A204.1 (cell line): Measurements from ENCODE around the gene TMOD2.

Experiments used
- FAIRE-seq: peaks from 2 replicates; lab custom pipeline; 2012; peaks lifted over from hg19 to GRCh38; lab: Jason Lieb, UNC

TMOD2 gene

DNA sequence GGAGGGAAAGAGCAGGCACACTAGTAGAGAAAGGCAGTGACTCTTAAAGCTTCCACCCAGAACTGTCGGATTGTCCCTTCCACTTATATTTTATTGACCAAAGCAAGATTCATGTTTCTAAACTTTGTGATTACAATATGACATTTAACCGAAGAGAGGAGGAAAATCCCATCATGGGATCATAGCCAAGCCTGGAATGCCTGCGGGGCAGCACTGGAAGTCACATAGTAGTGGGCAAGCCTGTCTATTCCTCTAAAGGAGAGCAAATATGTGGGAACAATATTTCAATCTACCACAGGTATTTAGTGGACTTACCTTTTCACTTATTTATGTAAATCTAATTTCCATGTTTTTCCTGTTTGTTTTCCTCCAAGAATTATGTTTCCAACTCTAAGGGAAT lies 74.3 kb downstream of the TMOD2 start:
- no peak for FAIRE-seq

DNA sequence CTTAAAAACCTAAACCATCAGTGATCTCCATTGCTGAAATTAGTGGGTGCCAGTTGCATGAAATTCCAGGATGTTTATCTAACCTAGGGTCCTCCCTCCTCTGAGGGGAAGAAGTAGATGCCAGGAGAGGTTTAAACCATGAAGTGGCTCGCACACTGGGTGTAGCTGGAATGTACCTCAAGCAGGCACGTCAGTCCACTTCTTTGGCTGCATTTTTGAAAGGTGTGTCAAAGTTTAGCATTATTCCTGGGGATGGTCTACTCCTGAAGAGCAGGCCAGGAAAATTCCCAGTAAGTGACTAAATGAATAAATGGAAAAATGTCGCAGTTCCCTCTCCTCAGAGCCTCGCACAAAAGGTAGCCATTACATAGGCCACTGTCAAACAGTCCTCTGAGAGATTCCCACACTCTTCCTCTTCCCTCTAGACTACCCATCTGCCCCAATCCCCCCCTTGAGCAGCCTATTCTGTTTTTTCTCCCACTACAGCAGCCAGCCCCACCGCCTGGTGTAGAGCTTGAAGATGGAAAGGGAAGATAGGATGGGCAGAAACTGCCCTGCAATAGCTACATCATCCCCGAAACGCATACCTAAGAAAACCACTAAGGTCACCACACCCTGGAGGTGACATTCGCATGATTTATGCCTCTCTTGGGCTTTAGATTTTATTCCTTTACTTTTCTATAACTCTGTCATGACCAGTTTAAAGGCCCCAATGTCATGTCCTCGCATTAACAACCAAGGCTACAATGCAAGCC lies 77.4 kb downstream of the TMOD2 start:
- no peak for FAIRE-seq

DNA sequence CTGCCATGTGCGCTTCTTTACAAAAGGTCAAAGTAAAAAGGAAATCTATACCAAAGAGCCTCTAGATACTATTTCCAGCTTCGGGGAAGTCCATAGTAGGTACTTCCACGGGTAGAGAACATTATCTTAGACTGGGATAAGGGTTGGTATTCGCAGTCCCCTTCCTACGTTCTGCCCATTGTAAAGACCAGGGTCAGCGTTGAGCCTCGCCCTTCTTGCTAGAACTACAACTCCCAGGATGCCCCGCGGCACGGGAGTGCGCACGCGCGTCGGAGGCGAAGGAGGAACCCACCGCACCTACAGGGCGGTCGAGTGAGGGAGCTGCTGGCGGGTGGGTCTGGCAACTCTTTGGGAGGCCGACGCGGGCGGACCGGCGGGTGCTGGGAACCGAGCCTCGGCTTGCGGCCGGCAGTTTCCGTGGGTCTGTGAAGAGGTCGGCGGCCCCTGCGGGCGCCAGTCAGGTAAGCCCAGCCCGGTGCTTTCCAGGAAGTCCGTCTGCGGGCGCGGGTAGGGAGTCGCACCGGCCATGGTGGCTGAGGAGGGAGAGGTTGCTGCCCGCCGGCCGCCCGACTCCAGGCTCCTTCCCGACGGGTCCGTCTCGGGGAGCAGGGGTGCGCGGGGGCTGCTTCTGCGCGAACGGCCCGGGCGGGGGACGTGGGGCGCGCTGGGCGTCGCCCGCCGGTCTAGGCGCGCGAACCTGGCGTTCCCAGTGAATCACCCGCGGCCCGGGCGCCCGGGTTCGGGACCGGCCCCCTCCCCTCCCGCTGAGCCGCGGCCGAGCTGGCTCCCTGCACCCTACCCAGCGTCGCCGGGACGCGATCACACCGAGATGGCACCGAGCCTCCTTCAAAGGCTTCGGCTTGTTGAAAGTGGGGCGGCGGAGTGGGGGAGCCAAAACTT lies 78.2 kb downstream of the TMOD2 start, which contains the start of gene TMOD3:
Gene TMOD3, plus strand, starts transcription at position 278 of the 900 bp plus-strand sequence. CDS start 33,232 bp downstream, outside the sequence.
- no peak for FAIRE-seq

DNA sequence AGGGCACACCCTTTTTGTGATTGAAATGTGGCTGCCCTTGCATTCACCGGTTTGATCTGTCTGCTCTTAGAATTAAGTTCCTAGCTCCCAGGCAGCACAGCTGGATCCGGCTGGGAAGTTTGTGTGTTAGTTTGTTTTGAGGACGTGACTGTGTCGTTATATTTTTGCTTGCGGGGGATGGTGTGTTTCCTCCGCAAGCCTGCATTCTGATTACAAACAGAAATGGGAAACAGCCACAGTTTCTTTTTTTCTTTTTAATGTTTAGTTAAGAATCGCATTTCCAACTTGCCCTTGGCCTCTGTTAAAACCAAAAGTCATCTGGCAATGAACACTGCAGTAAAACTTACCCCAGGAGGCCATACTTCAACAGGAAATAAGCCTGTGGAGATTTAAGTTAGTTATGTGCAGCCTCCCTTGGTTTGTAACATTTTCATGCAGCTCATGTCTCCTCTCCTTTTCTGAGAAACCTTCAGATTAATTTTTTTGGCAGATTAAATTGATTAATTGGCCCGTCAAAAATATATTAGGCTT lies 78.9 kb downstream of the TMOD2 start:
- FAIRE-seq: no peak

DNA sequence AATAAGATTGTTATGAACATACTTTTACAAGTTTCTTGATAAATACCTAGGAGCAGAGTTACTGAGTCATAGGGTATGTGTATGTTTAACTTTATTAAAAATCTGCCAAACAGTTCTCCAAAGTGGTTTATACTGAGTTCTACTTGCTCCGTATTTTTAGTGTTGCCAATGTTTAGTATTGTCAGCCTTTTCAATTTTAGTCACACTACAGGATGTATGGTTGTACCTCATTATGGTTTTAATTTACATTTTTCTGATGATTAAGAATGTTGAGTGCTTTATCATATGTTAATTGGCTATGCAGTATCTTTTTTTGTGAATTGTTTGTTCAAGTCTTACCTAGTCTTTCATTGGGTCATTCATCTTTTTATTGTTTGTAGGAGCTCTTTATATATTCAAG lies 82.4 kb downstream of the TMOD2 start:
- no peak for FAIRE-seq

DNA sequence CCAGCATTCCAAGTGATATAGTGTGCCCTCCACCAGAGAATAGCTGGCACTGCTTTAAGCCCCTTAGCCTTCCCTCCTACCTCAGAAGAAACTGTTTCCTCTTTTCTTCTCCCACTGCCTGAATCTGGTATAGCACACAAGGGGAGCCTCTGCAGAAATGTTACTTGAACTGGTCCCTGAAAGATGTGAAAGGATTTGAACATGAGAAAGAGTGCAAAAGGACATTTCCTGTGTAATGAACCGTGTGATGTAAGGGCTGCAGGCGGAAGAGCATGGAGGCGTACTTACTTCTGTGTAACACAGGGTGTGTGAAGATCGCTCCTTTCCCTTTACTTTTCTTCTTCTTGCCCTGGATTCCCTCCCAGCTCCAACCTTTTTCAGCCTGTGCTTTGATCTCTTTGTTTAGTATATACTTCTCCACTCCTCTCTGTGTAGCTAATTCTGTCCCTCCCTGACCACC lies 86.4 kb downstream of the TMOD2 start:
- no peak for FAIRE-seq

DNA sequence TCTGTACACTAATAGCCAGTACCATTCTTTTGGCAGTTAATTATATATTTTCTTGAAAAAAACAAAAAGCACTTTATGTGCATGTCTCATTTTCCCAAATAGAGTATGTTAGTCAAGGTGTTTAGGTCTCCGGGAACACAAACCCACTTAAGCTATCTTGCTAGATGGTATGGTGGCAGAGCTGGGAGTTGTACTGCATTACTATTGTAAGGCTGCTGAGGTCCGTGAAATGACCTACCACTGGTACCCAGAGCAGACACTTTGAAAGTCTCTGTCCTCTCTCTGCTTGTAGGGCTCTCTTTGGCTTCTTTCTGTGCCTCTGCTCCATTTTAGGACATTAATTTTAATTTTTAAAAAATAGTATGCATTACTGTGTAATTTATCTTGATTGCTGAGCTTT lies 86.9 kb downstream of the TMOD2 start:
- no peak for FAIRE-seq

DNA sequence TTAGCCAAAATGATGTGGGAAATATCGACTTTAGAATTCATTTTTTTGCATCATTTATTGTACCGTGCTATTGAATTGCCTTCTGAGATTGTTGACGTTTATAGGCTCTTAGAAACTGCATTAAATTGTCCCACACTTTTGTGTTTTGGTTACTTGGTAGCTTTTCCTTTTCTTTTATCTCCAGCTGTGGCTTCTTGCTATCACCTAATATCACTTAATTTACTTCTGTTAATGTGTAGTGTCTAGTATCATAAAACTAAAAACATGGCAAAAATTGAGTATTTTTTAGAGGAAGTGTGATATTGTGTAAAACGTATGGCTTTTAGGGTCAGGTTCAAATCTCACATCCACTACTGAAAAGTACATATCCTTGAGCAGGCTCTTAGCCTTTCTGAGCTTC lies 89.3 kb downstream of the TMOD2 start:
- no peak for FAIRE-seq

DNA sequence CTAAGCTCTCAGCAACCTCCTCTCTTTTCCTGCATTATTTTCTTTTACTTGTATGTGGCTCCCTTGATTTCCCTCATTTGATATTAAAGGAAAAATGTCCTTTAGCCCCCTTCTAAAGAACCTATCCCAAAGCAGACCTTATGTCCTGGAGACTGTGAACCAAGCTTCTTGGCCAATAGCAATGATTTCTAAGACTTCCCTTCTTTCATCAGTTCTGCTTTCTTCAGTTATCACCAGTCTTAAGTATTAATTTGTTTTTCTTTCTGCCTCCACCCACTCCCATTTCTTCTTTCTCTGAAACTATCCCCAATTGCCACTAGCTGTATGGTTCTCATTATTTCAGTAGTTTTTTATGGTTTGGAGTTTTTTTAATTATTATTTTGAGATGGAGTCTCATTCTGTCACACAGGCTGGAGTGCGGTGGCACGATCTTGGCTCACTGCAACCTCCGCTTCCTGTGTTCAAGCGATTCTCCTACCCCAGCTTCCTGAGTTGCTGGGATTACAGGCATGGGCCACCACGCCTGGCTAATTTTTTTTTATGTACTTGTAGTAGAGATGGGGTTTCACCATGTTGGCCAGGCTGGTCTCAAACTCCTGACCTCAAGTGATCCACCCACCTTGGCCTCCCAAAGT lies 90.1 kb downstream of the TMOD2 start:
- no peak for FAIRE-seq

DNA sequence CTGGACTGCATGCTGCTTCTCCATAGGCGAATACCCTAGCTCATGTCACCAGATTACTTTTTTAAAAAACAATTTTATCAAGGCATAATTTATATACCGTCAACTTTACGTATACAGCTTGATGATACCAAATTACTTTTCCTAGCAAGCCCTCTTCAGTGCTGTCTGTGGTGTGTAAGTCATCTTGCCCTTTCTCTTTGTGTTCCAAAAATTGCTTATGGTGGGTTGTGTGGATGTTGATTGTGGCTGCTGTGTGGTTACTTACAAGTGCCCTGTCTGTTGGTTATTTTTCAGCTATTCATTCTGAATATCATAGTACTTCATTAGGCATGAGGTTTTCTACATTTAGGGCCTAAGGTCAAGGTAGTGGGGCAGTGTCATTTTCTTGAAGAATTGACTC lies 90.9 kb downstream of the TMOD2 start:
- FAIRE-seq: no peak

DNA sequence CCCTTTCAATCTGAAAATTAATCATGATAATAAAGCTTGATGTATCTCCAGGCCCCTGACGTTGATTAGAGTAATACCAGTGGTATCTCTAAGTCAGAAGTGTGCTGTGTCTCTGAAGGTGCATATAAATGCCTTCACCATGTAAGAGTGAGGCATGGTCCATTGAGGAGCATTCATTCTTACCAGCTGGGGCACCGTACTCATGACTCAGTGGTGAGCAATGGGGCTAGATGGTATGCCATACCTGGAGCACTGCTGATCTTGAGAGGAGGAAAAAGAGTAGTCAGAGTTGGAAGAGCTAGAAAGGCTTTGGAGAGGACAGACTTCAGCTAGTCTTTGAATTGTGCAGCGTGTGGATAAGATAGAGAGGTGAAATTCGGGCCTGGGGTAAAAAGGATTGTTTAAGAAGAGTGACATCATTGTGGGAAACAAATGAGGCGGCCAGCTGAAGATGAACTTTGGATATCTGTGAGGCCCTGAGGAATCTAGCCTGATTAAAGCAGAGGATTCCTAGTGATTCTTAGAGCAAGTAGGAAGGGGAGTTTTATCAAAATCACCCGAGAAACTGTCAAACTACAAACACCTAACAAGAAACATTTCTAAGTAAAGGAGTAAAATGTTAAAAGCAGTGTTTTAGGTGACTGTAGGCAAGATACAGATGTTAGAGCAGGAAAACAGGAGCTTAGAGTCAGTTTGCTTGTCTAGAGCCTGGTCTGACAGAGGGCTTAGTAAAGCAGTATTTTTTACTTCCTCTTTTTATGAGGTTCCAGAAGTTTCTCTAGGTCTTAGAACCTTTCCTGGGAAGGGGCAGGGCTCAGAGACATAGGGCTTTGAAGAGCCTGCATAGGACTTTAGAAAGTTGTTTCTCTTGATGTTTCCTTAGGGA lies 91.7 kb downstream of the TMOD2 start:
- FAIRE-seq: no peak

DNA sequence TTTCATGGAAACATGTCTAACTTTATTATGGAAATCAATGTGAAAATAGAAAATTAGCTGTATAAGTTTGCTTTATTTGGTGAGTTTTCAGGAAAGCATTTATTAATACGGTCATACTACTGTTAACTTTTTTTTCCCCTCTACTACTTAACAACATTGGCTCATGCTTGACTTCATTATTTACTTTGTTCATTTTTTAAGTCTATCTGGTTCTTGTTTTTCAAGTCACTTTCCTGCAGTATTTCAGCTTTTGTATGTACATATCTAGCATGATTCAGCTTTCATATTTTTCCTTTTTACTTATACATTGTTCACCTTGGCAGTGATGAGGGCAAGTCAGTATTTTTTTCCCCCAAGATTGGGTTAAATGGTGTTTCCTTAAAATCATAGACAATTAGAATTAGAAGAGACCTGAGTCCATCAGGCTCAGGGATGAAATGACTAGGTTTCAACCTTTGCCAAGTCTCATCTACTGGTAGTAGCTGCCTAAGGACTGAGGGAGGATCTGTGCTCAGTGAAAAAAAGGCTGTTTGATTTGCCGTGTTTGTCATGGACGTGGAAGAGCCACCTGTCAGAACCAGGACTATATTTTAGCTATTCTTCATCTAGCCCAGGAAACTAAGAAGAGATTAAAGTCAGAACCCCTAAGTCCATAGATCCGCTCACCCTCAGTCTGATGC lies 93.5 kb downstream of the TMOD2 start:
- FAIRE-seq: no peak

DNA sequence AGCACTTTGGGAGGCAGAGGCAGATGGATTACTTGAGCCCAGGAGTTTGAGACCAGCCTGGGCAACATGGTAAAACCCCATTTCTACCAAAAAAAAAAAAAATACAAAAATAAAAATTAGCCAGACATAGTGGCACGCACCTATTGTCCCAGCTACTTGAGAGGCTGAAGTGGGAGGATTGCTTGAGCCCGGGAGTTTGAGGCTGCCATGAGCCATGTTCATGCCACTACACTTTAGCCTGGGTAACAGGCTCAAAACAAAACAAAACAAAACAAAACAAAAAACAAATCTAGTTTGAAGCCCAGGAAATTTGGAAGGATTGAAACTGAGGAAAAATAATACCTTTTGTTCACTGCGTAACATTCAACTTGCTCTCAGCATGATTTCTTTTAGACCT lies 94.7 kb downstream of the TMOD2 start:
- no peak for FAIRE-seq

DNA sequence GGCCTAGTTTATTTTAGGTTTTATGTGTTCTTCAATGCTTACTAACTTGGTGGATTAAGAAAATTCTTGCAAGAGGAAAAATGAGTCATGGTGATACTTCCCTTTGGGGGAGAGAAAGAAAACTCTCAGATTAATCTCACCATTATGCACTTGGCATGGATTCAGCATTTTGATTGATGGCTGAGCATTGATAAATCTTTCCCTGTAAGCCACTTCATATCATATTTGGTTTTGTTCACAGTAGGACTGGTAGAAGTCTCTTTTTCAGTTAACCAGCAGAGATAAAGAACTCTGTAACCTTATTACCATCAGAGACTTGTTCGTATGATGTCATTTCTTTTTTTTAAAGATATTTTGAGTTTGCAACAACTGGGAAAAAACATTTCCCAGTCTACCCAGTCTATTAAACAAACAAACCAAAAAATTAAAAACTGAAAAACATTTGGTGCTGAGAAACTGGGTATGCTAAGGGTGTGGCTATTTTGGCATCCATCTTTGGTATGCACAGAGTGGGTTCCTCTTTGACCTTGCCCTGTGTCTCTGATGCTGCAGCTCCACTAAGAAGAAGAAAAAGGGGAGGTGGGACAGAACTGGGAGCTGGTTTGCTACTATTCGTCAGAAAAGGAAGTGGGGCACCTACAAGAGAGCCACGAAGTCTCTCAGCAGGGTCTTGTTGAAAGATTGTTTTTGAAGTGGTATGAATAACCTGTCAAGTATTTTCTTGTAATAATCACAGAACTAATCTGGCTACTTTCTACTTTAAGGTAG lies 95.2 kb downstream of the TMOD2 start:
- FAIRE-seq: no peak

DNA sequence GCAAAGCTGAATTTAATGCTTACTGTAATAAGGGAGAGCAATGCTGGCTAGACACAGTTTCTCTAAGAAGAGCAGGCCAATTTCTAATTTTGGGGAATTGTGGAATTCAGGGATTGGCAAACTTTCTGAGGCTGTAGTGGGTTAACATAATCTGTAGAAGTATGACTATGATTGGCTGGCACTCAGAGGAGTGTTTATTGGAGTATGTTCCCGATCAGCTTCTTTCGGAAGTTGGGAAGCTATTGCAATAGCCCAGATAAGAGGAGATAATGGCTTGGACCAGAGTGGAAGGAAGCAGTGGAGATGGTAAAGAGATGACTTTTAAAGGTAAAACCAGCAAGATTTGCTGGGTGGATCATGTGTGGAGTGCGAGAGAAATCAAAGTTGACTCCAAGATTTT lies 97.4 kb downstream of the TMOD2 start:
- no peak for FAIRE-seq

DNA sequence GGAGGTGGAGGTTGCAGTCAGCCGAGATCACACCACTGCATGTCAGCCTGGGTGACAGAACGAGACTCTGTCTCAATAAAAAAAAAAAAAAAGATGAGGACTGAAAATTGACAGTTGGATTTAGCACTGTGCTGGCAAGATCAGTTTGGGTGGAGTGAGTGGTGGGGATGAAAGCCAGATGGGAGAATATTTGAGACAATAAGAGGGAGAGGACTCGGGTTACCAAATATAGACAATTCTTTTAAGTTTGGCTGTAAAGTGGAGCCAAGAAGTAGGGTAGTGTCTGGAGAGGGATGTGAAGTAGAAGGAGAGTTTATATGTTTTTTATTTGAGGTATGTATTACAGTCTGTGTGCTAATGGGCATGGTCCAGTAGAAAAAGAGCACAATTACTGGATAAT lies 98.5 kb downstream of the TMOD2 start:
- FAIRE-seq: no peak

DNA sequence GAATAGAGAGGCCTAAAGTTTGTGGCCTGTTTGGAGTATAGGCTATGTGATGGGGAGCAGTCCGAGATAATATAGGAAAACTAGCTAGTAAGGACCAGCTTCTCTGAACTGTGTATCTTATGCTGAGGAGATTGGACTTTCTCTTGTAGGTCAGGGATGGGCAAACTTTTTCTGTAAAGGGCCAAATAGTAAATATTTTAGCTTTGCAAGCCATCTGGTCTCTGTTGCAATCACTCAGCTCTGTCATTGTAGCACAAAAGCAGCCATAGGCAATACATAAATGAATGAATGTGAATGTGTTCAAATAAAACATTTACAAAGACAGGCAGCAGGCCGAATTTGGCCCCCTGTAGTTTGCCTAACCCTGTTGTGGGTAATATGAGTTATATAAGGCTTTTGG lies 102.6 kb downstream of the TMOD2 start:
- FAIRE-seq: no peak

DNA sequence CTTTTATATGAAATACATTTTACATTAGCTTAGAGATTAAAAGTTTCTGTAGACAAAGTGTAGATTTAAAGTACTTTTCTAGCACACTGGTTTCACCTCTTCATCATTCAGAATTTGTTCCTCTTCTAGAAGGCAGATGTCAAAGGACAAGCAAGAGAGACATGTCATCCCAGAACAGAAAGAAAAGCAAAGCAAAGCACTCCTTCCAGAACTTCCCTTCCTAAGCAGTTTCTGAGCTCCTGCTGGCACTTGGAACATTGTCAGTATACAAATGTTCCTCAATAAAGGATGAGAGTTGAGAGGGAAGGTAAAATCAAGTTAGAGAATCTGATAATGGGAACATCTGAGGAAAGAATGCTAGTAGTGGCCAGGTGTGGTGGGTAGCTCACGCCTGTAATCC lies 104.2 kb downstream of the TMOD2 start:
- FAIRE-seq: no peak

DNA sequence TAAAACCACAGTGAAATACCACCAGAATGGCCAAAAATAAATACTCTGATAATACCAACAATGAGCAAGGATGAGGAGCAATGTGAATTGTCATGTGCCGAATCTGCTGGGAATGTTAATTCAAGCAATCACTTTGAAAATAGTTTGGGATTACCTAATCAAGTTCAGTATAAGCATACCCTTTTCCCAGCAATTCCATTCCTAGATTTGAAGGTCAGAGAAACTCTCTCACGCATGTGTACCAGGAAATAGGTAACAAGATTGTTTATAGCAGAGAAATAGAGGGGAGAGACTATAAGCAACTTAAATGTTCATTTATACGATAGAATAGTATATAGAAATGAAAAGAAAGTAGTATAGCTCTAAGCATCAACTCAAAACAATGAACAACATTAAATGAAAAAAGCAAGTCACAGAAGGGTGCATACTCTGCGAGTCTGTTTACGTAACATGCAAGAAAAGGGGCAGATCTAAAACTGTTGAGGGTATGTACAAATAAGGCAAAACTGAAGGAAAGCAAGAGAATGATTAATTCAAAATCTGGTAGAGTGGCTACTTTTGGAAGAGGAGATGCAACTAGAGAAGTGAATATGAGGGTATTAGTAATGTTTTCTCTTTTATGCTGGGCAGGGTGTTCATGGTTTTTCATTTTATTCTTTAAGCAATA lies 105.5 kb downstream of the TMOD2 start:
- FAIRE-seq: no peak
